ENCODE data around the gene SETDB2. TPM values are rescaled to one million over a fixed set of nuclear protein-coding genes. Genes with fewer than 3 reads are reported as not detected.

The SETDB2 gene
- total and polyA plus RNA-seq, 2 of the 13 experiments (the other 11 are each of a cell fraction or from before 2014, with no cell fraction given) = 8.1 to 8.7 TPM

GRCh38 chr13:49421391-49421790, 22.7 kb upstream of the SETDB2 start (continued):
- TF ChIP-seq, protein P1, sequence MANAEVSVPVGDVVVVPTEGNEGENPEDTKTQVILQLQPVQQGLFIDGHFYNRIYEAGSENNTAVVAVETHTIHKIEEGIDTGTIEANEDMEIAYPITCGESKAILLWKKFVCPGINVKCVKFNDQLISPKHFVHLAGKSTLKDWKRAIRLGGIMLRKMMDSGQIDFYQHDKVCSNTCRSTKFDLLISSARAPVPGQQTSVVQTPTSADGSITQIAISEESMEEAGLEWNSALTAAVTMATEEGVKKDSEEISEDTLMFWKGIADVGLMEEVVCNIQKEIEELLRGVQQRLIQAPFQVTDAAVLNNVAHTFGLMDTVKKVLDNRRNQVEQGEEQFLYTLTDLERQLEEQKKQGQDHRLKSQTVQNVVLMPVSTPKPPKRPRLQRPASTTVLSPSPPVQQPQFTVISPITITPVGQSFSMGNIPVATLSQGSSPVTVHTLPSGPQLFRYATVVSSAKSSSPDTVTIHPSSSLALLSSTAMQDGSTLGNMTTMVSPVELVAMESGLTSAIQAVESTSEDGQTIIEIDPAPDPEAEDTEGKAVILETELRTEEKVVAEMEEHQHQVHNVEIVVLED (CRISPR knock-in tag; IDR thresholded peaks at IDR 0.05; ENCODE audit: borderline replicate concordance) = no peak
- TF ChIP-seq ZNF362 (CRISPR knock-in tag; IDR thresholded peaks at IDR 0.05; ENCODE audit: borderline replicate concordance) (peak; percentile 38; the same call in 1 of the 2 replicates), GFI1 (CRISPR knock-in tag; IDR thresholded peaks at IDR 0.05; ENCODE audit: borderline replicate concordance) (no peak), HHEX (CRISPR knock-in tag; IDR thresholded peaks at IDR 0.05) (no peak), SMYD3 (CRISPR knock-in tag; IDR thresholded peaks at IDR 0.05) (no peak), BORCS8-MEF2B (CRISPR knock-in tag; IDR thresholded peaks at IDR 0.05) (no peak), MLLT10 (CRISPR knock-in tag; IDR thresholded peaks at IDR 0.05) (no peak), MXI1 (IDR thresholded peaks at IDR 0.05; ENCODE audit: borderline replicate concordance, low read depth, low read length) (no peak), AHR (CRISPR knock-in tag; IDR thresholded peaks at IDR 0.05) (no peak), MLXIP (CRISPR knock-in tag; IDR thresholded peaks at IDR 0.05; ENCODE audit: borderline replicate concordance) (no peak), ZNF326 (CRISPR knock-in tag; IDR thresholded peaks at IDR 0.05; ENCODE audit: borderline replicate concordance) (no peak), NCOA1 (CRISPR knock-in tag; IDR thresholded peaks at IDR 0.05) (no peak), ZSCAN30 (CRISPR knock-in tag; IDR thresholded peaks at IDR 0.05) (no peak)
- TF ChIP-seq, protein P2, sequence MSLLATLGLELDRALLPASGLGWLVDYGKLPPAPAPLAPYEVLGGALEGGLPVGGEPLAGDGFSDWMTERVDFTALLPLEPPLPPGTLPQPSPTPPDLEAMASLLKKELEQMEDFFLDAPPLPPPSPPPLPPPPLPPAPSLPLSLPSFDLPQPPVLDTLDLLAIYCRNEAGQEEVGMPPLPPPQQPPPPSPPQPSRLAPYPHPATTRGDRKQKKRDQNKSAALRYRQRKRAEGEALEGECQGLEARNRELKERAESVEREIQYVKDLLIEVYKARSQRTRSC (CRISPR knock-in tag; IDR thresholded peaks at IDR 0.05; ENCODE audit: low read depth) = no peak
- TF ChIP-seq, protein P3, sequence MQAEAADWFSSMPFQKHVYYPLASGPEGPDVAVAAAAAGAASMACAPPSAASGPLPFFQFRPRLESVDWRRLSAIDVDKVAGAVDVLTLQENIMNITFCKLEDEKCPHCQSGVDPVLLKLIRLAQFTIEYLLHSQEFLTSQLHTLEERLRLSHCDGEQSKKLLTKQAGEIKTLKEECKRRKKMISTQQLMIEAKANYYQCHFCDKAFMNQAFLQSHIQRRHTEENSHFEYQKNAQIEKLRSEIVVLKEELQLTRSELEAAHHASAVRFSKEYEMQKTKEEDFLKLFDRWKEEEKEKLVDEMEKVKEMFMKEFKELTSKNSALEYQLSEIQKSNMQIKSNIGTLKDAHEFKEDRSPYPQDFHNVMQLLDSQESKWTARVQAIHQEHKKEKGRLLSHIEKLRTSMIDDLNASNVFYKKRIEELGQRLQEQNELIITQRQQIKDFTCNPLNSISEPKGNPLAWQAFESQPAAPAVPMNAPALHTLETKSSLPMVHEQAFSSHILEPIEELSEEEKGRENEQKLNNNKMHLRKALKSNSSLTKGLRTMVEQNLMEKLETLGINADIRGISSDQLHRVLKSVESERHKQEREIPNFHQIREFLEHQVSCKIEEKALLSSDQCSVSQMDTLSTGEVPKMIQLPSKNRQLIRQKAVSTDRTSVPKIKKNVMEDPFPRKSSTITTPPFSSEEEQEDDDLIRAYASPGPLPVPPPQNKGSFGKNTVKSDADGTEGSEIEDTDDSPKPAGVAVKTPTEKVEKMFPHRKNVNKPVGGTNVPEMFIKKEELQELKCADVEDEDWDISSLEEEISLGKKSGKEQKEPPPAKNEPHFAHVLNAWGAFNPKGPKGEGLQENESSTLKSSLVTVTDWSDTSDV (CRISPR knock-in tag; IDR thresholded peaks at IDR 0.05) = no peak
- TF ChIP-seq, protein P4, sequence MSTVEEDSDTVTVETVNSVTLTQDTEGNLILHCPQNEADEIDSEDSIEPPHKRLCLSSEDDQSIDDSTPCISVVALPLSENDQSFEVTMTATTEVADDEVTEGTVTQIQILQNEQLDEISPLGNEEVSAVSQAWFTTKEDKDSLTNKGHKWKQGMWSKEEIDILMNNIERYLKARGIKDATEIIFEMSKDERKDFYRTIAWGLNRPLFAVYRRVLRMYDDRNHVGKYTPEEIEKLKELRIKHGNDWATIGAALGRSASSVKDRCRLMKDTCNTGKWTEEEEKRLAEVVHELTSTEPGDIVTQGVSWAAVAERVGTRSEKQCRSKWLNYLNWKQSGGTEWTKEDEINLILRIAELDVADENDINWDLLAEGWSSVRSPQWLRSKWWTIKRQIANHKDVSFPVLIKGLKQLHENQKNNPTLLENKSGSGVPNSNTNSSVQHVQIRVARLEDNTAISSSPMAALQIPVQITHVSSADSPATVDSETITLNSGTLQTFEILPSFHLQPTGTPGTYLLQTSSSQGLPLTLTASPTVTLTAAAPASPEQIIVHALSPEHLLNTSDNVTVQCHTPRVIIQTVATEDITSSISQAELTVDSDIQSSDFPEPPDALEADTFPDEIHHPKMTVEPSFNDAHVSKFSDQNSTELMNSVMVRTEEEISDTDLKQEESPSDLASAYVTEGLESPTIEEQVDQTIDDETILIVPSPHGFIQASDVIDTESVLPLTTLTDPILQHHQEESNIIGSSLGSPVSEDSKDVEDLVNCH (CRISPR knock-in tag; IDR thresholded peaks at IDR 0.05) = no peak
- TF ChIP-seq, protein P5, sequence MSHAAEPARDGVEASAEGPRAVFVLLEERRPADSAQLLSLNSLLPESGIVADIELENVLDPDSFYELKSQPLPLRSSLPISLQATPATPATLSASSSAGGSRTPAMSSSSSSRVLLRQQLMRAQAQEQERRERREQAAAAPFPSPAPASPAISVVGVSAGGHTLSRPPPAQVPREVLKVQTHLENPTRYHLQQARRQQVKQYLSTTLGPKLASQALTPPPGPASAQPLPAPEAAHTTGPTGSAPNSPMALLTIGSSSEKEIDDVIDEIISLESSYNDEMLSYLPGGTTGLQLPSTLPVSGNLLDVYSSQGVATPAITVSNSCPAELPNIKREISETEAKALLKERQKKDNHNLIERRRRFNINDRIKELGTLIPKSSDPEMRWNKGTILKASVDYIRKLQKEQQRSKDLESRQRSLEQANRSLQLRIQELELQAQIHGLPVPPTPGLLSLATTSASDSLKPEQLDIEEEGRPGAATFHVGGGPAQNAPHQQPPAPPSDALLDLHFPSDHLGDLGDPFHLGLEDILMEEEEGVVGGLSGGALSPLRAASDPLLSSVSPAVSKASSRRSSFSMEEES (CRISPR knock-in tag; IDR thresholded peaks at IDR 0.05) = peak; percentile 11; the same call in 1 of the 2 replicates
